HG02840 (cell line): ENCODE measurements around the gene SHROOM3.

Source experiments
- ATAC-seq: cut with Tn5 transposase; IDR thresholded peaks from one replicate; pipeline ENCODE4 v1.9.1; 2021; ENCODE audit warnings: mild to moderate bottlenecking, moderate library complexity, moderate number of reproducible peaks; ENCODE audit not compliant: unreplicated experiment, low FRiP score

The SHROOM3 gene

DNA sequence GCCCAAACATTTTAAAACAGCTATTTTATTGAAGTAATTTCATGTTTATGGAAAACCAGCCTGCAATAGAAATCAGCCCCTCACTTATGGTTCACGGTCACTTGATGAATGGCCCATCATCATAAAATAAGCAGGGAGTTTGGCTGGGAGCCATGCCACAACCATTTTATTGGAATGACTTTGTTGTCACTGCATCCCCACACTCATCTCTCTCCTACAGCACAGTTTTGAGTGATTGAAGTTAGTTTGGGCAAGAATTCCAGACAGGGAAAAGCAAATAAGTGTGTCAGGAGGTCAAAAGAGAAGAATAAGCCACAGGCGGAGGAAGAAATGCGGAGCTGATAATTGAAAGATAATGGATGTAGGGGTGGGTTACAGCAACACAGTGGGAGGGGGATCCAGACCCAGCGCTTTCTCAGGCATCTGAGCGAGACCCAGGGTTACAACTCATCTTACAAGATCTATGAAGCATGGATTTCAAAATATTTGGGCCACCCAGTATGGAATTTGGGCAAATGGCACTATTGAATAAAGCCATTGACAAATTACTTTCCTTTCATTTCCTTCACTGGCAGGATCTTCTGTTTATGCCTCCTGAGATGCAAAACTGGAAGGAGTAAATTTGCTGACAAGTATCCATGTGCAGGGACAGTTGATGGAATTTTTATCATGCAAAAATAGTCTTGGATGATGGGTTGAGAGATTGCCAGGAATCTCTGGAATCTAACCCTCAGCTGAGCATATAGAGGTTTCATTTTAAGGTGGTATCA is 100.8 kb downstream of the SHROOM3 start:
- no peak for ATAC-seq

DNA sequence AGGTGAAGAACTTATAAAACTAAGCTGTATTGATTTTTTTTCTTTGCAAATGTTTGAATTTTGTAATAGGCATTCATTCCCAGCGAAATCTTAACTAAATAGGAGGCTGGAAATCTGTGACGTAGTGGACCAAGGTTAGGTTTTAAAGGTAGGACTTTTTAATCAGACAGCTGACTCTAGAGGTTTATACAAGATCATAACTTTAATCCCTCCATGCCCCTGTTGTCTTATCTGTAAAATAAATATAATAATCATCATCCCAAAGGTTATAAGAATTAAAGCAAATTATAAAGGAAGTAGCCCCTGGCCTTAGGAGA is 101.3 kb downstream of the SHROOM3 start:
- no peak for ATAC-seq

DNA sequence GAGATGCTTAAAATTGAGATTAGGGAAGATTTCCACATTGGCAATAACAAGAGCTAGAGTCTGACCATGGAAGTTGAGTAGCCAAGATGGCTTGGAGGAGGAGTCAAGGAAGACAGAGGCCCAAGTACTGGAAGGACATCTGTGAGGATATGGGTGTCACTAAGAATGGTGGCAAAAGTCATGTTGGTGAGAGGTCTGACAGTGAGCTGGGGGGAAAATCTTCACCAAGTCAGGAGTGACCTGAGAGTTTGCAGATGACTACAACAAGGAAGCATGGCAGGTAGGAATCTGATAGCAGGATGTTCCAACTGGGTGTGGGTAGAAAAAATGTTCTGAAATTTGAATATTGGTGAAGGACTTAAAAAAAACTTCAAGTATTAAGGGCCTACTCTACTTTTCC is 103.3 kb downstream of the SHROOM3 start:
- no peak for ATAC-seq

DNA sequence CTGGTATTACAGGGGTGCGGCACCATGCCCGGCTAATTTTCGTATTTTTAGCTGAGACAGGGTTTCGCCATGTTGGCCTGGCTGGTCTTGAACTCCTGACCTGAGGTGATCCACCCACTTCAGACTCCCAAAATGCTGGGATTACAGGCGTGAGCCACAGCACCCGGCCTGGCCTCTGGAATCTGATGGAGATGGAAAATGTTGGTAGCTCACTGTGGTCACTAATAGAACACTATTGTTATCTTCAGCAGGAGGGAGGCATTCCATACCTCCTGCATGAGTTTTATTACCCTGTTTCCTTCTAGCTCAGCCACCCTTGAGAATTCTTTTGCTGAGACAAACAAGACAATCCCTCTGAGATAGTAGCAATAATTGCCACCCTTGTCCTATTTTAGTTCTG is 105.0 kb downstream of the SHROOM3 start:
- no peak for ATAC-seq

- ATAC-seq: no peak
Measured at GRCh38 chr4:76540486-76540885, 105.5 kb downstream of the SHROOM3 start.

GRCh38 chr4:76543378-76543777 is 108.3 kb downstream of the SHROOM3 start:
- ATAC-seq: no peak

- no peak for ATAC-seq
Measured at GRCh38 chr4:76544725-76545124, 109.7 kb downstream of the SHROOM3 start.

- no peak for ATAC-seq
Measured at GRCh38 chr4:76545226-76545884, 110.3 kb downstream of the SHROOM3 start.

GRCh38 chr4:76546327-76546726 is 111.3 kb downstream of the SHROOM3 start:
- ATAC-seq: no peak

GRCh38 chr4:76546759-76547742 is 112.0 kb downstream of the SHROOM3 start:
- no peak for ATAC-seq

GRCh38 chr4:76548704-76549103 is 113.7 kb downstream of the SHROOM3 start:
- no peak for ATAC-seq

GRCh38 chr4:76549765-76550164 is 114.7 kb downstream of the SHROOM3 start:
- no peak for ATAC-seq

DNA sequence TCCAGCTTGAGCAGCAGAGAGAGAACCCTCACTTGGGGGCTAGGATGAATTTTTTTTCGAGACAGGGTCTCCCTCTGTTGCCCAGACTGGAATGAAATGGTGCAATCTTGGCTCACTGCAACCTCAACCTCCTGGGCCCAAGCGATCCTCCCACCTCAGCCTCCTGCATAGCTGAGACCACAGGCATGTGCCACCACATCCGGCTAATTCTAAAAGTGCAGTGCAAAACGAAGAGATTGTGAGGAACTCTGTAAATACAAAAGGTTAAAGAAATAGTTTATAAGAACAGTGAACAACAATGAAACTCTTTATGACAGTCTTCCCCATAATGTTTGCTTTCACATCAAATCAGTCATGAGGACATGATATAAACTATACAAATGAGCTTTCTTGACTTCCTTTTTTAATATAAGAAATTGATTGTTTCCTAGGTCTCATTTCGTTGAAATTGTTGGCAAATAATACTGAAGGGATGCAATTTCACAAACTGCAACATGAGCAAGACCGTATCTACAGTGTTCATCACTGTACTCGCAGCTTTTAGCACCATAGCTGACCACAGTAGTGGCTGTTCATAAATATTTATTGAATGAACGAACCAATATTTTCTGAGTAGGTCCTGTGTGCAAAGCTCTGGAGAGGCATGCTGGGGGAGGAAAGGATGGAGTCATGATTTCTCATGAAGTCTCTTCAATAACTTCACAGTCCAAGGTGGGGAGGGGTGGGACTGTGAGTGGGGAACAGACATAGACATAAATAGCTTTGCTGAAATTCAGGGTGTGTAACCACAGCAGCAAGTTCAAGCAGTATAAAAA is 116.1 kb downstream of the SHROOM3 start:
- ATAC-seq: no peak

- no peak for ATAC-seq
Measured at GRCh38 chr4:76554630-76555029, 119.6 kb downstream of the SHROOM3 start.

GRCh38 chr4:76556452-76556851 is 121.4 kb downstream of the SHROOM3 start:
- no peak for ATAC-seq

GRCh38 chr4:76558396-76559235 is 123.6 kb downstream of the SHROOM3 start:
- ATAC-seq: no peak

- no peak for ATAC-seq
Measured at GRCh38 chr4:76559236-76560071, 124.4 kb downstream of the SHROOM3 start.

DNA sequence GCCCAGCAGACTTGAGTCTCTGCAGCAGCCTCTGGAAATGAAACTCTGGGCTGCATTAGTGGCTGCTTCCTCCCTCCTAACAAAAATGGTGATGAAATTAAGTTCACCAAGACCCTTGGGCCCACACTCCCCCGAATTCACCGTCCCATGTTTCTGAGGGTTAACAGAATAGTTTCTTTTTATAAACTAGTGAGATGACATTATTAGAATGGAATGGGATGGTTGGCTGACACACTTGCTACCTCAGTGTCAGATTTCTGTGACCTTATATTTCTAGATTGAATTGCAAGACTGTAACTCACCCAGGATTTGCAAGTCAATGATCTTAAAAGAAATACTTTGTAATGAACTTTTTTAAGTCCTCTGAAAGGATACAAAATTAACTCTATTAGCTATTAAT is 127.1 kb downstream of the SHROOM3 start:
- ATAC-seq: no peak
